GM18858 (cell line): Measurements from ENCODE around the gene TIGD7.

ENCODE experiments used
- ATAC-seq: cut with Tn5 transposase; IDR thresholded peaks from one replicate; pipeline ENCODE4 v1.9.1; 2021; ENCODE audit not compliant: unreplicated experiment

Gene TIGD7

GRCh38 chr16:3305109-3306068 lies at the start of gene TIGD7, which contains the start of gene ZNF75A:
Gene TIGD7, minus strand, starts transcription at chr16:3305430. Its CDS starts 4,816 bp downstream, at chr16:3300614.
Gene ZNF75A, plus strand, starts transcription at chr16:3305497. Its CDS starts 2,932 bp downstream, at chr16:3308429.
- peak; percentile 71 for ATAC-seq

GRCh38 chr16:3349175-3349574 lies 43.9 kb upstream of the TIGD7 start:
- ATAC-seq = no peak

- no peak for ATAC-seq
Measured at GRCh38 chr16:3348547-3349167, 43.4 kb upstream of the TIGD7 start.

- no peak for ATAC-seq
Measured at GRCh38 chr16:3347586-3347985, 42.4 kb upstream of the TIGD7 start.

- no peak for ATAC-seq
Measured at GRCh38 chr16:3346041-3346440, 40.8 kb upstream of the TIGD7 start.

- no peak for ATAC-seq
Measured at GRCh38 chr16:3328643-3329042, 23.4 kb upstream of the TIGD7 start.

GRCh38 chr16:3328104-3328503 lies 22.9 kb upstream of the TIGD7 start:
- no peak for ATAC-seq

GRCh38 chr16:3327514-3327913 lies 22.3 kb upstream of the TIGD7 start:
- no peak for ATAC-seq

GRCh38 chr16:3321816-3322215 lies 16.6 kb upstream of the TIGD7 start:
- no peak for ATAC-seq

- no peak for ATAC-seq
Measured at GRCh38 chr16:3317315-3317999, 12.2 kb upstream of the TIGD7 start.

GRCh38 chr16:3311496-3311895 lies 6.3 kb upstream of the TIGD7 start:
- no peak for ATAC-seq

- ATAC-seq = no peak
Measured at GRCh38 chr16:3306078-3306477, 848 bp upstream of the TIGD7 start.

GRCh38 chr16:3304370-3304769 lies 860 bp downstream of the TIGD7 start:
- ATAC-seq = no peak

GRCh38 chr16:3295783-3296182 lies 9.4 kb downstream of the TIGD7 start:
- ATAC-seq = no peak

GRCh38 chr16:3295209-3295608 lies 10.0 kb downstream of the TIGD7 start:
- ATAC-seq = no peak

GRCh38 chr16:3292604-3293003 lies 12.6 kb downstream of the TIGD7 start:
- no peak for ATAC-seq

GRCh38 chr16:3289998-3290673 lies 15.1 kb downstream of the TIGD7 start:
- no peak for ATAC-seq

GRCh38 chr16:3285131-3285530 lies 20.1 kb downstream of the TIGD7 start:
- no peak for ATAC-seq

GRCh38 chr16:3283543-3284447 lies 21.4 kb downstream of the TIGD7 start:
- no peak for ATAC-seq
